Dermis microvascular lymphatic vessel endothelial cell (primary cell): ENCODE results near the gene RPP25L. TPM values are rescaled to one million over a fixed set of nuclear protein-coding genes. Genes with fewer than 3 reads are reported as not detected.
A peak's percentile ranks its signal among the peaks of the same experiment; 100 is the strongest.

ENCODE experiments used
- DNase-seq, 2 donors: peaks; one replicate each; pipeline versions ENCODE4 v3.0.0 to v3.0.0-alpha.2; 2010; ENCODE audit warnings: low read depth in 2 of 2
- total RNA-seq: library from RNA; depleted of rRNA; stranded (reverse); fragments of >200 nt; gene quantifications from 2 replicates; pipeline ENCODE4 v1.2.1, GENCODE V29; 2014

The RPP25L gene
- total RNA-seq, 1 donor from 2014 or later, result 16.9 TPM

- DNase-seq, result no peak
Observed at GRCh38 chr9:34585946-34586669, 25.8 kb downstream of the RPP25L start.

- DNase-seq, result no peak
Observed at GRCh38 chr9:34584970-34585369, 26.9 kb downstream of the RPP25L start.

DNA sequence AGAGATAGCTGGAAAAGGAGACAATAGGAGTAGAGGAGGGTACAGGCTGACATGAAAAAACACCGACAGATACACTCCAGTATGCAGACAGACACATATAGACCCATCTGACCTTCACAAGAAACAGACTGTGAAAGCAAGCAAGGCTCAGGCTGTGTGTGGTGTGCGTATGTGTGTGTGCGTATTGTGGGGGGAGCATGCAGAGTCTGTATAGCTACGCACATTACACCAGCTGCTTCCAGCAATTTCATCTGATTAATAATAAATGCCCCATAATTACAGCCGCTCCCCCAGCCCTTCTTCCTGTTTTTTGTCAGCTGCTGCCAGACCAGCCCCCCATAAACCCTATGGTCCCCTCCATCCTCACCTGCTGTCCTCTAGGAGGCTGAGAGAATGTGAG lies 29.1 kb downstream of the RPP25L start:
- DNase-seq, result no peak

- DNase-seq, result no peak
Observed at GRCh38 chr9:34581318-34581717, 30.6 kb downstream of the RPP25L start.

DNA sequence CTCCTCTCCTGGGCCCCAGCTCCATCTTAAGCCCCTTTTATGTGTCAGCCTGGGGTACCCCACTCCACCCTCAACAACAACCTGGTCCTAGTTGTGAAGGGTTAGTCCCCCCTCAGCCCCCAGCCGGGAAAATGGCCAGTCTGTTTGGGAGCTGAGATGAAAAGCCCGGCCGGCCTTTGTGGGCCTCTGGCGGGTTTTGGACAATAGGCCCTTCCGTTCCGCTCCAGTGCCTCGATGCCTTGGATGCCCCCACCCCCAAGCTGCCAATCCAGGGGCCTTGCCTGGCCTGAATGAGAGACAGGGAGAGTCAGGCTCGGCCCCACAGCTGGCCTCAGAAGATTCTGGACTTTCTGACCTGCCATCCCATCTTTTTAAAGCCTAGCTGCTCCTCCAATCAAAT lies 31.5 kb downstream of the RPP25L start:
- DNase-seq, result no peak

DNA sequence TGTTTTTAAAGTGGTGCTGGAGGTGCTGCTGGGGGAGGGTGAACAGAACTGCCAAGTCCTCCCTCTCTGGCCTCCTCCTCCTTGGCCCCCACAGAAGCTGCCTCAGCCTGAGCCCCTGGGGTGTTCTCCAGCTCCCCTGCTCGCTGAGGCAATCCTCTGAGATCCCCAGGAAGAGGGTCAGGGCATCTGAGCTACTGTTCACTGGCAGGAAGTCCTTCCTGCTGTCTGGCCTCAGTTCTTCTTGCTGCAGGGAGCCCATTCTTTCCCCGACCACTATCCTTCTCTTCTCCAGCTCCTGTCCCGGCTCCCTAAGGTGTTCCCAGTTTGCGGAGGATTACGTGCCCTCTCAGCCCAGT lies 32.1 kb downstream of the RPP25L start:
- no peak for DNase-seq

DNA sequence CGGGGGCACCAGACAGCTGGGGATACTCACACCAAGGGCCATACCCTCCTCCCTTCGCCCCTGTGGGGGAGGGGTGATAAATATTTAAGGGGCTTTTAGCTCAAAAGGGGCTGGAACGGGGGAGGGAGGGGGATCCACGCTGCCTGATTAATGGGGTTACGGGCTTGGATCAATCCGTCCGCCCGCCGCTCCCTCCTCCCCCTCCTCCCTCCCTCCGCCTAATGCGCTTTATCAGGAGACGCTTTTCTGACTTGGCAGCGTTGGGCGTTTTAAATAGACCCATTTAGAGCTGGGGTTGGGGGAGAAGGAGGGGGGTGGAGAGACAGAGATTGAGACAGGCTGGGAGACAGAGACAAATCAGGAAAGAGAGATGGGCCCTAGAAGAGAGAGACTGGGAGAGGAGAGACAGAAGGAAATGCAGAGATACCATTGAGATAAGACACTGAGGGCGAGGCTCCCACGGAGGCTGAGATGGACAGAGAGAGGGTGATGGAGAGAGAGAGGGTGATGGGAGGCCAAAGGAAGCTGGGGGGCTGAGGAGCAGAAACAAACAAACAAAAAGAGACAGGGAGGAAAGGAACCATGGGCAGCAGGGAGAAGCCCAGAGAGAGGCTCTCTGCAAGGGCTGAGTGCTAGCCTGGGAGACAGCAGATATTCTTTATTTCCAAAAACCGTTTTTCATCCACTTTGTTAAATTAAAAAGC lies 32.6 kb downstream of the RPP25L start:
- no peak for DNase-seq

GRCh38 chr9:34578241-34579103 lies 33.4 kb downstream of the RPP25L start:
- DNase-seq, result peak in 1 of 2 donors; percentile 44

DNA sequence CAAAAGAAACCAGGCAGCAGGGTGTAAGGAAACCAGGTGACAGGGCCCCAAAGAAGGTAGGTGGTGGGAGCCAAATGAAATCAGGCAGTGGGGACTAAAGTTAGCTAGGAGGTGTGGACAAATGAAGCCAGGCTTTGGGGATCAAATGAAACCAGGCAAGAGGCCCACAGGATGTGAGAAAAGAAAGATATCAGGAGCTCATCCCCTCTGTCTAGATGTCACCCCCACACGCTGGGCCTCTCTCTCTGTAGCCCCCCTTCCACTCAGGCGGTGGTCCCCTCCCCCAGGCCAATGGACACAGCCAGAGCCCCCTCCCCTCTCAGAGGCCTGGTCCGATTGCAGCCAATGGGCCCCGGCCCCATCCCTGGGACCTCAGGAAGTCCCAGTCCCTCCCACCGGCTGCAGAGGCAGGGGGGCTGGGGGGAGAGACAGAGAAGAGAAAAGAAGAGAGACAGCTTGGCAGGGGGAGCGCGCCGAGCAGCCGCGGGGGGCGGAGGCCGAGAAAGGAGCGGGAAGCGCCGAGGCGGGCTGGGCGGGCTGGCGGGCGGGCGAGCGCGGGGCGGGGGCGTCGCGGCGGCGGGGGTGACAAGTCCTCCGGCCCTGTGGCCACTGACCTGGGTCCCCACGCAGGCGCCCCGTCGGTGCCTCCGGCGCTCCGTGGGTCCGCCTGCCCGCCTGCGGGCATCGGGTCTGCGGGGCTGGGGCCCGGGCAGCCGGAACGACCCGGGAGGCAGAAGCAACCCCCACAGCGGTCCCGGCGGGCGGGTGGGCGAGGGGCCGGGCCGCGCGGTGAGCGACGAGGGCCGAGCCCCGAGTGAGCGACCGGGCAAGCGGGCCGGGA lies 34.3 kb downstream of the RPP25L start:
- DNase-seq, result no peak

- no peak for DNase-seq
Observed at GRCh38 chr9:34576597-34577399, 35.1 kb downstream of the RPP25L start.

- DNase-seq, result no peak
Observed at GRCh38 chr9:34575862-34576596, 35.9 kb downstream of the RPP25L start.

GRCh38 chr9:34575241-34575640 lies 36.7 kb downstream of the RPP25L start:
- no peak for DNase-seq

DNA sequence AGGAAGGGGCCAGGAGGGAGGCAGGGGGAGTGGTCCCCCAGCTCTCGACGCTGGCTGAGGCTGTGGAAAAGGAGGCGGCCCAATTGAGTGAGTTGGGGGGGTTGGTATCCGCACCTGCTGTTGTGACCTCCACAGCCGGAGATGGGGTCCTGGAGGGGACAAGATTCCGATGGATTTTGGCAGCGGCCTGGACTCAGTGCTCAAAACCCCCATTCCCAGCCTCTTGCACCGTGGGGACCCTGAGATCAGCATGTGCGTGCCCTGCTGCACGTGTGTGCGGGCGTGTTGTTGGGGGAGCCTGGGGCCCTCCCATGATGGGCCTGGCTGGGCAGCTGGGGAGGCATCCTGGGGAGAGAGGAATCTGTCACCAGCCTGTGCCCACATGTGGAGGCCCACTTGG lies 37.3 kb downstream of the RPP25L start:
- DNase-seq, result no peak

- no peak for DNase-seq
Observed at GRCh38 chr9:34573599-34574325, 38.1 kb downstream of the RPP25L start.

- DNase-seq, result no peak
Observed at GRCh38 chr9:34572628-34573027, 39.3 kb downstream of the RPP25L start.

- no peak for DNase-seq
Observed at GRCh38 chr9:34572092-34572491, 39.8 kb downstream of the RPP25L start.

DNA sequence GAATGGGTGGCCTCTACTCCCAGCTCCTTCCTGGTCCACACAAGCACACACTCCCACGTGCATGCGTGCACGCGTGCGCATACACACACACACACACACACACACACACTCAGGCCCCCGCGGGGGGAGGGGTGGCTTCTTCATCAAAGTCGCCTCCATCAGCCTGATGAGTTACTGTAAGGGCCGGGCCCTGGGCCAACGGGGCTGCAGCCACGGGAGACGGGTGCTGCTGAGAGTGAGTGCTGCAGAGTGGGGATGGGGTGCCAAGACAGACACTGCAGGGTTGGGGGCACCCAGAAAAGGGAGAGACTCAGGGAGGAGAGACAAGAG lies 40.5 kb downstream of the RPP25L start:
- DNase-seq, result no peak

- DNase-seq, result no peak
Observed at GRCh38 chr9:34570809-34571480, 41.0 kb downstream of the RPP25L start.

DNA sequence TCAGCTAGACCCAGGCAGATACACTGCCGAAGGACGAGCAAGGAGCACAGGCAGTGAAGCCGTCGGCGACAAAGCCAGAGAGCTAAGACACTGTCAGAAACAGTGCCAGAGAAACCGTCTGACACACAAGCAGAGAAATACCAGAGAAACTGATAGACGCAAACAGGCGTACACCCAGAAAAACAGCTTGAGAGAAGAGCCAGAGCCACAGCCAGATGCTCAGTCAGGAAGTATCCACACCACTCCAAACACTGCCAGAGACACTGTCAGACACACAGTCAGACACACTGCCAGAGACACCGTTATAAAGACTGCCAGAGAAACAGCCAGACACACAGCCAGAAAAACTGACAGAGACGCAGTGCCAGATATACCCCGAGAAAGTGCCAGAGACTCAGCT lies 41.5 kb downstream of the RPP25L start:
- no peak for DNase-seq
